Measurements from ENCODE around the gene NUP43.
"Not testable (repeated sequence)": the region's sequence is repeated elsewhere in the genome, so short reads cannot be mapped to it uniquely, and the experiment has no call there.

NUP43 gene

GRCh38 chr6:149683256-149683859 is 63.0 kb downstream of the NUP43 start:
- no peak for DNase-seq

- not testable (repeated sequence) for DNase-seq
Observed at GRCh38 chr6:149681845-149682244, 64.5 kb downstream of the NUP43 start.

GRCh38 chr6:149681209-149681608 is 65.1 kb downstream of the NUP43 start:
- DNase-seq: no peak

GRCh38 chr6:149680503-149680902 is 65.8 kb downstream of the NUP43 start:
- DNase-seq: no peak
